HG03521 (cell line): ENCODE measurements around the gene STARD7.
A peak's percentile ranks its signal among the peaks of the same experiment; 100 is the strongest.
"Not testable (repeated sequence)": the region's sequence is repeated elsewhere in the genome, so short reads cannot be mapped to it uniquely, and the experiment has no call there.

Experiments
- ATAC-seq: cut with Tn5 transposase; IDR thresholded peaks from one replicate; pipeline ENCODE4 v1.9.1; 2021; ENCODE audit warnings: mild to moderate bottlenecking, moderate library complexity; ENCODE audit not compliant: unreplicated experiment

Gene STARD7

GRCh38 chr2:96167407-96168013, 41.1 kb downstream of the STARD7 start:
- no peak for ATAC-seq

DNA sequence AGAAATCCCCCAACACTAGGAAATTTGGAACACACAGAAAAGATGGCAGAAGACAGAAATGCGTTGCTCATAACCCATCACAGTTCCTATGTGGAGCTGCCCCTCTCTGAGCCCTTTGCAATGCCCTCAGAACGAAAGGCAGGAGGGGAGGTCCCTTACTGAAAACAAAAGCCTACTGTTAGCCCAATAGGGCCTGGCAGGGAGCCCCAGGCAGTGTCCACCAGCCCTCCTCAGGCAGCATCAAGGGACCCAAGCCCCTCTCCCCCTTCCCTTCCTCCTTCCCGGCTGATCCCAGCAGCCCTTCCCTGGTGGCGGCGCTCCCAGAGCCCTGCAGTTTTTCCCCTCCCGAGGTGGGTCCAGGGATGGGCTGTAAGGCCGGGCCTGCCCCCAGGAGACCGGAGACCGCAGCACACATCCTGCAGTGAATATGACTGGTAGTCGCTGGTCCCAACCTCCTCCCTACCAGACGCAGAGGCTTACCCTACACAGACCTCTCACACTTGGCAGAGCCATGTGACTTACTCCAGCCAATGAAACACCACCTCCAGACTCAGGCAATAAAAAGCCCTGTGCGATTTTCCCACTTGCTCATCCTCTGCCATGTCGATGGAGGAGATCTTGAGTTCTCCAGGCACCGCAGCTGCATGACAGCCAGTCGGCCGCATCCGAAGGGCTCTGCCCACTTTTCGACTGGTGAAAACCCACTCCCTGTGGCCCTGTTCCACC, 44.0 kb downstream of the STARD7 start:
- ATAC-seq: peak; percentile 65

DNA sequence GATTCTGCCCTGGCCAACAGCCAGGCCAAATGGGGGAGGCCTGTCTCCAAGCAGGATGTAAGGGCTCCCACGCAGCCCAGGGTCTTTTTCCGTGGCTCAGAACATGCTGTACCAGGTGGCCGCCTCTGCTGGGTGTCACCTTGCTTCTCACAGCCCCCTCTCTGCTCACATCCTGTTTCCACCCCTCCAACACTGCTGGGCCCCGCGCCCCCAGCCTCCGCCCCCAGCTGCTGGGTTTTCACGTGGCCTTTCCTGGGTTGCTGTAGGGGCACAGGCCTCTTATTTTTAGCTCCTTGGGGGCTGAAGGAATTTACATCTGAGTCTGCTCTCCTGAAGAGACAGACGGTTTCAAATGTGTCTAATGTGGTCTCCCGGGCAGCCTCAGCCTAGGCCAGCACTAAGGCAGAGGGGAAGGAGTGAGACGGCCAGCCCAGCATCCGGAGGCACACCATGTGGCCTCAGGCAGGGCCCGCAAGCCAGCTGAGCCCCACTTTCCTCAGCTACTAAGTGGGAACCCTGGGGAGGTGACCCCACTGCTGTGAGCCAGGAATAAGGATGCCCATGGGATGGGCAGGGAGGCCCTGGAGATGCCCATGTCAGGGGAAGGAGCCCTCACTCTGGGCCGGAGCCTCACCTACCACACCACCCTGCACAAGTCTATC, 44.7 kb downstream of the STARD7 start:
- ATAC-seq: peak; percentile 50

DNA sequence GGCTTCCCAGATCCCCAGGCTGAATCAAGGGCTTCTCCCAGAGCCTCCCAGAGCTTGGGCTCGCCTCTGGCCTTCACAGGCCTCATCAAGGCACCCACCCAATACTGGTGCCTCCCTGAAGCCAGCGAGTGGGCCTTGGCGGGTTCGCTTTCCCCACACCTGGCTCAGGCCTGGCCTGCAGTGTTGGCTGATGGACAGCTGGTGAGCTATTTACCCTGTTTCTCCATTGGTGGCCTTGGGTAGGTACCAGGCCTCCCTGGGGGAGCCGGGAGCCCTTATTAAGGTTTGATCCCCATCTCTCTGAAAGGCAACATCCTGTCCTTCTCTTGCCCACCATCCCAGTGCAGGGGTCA, 45.2 kb downstream of the STARD7 start:
- peak; percentile 7 for ATAC-seq

- no peak for ATAC-seq
These were observed 46.7 kb downstream of the STARD7 start for GRCh38 chr2:96161898-96162297.

DNA sequence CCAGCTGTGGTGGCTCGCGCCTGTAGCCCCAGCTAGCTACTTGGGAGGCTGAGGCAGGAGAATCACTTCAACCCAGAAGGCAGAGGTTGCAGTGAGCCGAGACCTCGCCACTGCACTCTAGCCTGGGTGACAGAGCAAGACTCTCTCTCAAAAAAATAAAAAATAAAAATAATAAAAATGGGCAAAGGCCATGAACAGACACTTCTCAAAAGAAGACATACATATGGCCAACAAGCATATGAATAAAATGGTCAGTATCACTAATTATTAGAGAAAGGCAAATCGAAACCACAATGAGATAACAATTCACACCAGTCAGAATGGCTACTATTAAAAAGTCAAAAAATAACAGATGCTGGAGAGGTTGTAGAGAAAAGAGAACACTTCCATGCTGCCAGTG, 48.3 kb downstream of the STARD7 start:
- ATAC-seq: not testable (repeated sequence)

GRCh38 chr2:96159084-96159830, 49.4 kb downstream of the STARD7 start:
- no peak for ATAC-seq

GRCh38 chr2:96158554-96158940, 50.1 kb downstream of the STARD7 start:
- no peak for ATAC-seq

- peak; percentile 45 for ATAC-seq
These were observed 50.7 kb downstream of the STARD7 start for GRCh38 chr2:96157649-96158553.

- no peak for ATAC-seq
These were observed 51.5 kb downstream of the STARD7 start for GRCh38 chr2:96156926-96157648.

- no peak for ATAC-seq
These were observed 52.4 kb downstream of the STARD7 start for GRCh38 chr2:96156011-96156820.

DNA sequence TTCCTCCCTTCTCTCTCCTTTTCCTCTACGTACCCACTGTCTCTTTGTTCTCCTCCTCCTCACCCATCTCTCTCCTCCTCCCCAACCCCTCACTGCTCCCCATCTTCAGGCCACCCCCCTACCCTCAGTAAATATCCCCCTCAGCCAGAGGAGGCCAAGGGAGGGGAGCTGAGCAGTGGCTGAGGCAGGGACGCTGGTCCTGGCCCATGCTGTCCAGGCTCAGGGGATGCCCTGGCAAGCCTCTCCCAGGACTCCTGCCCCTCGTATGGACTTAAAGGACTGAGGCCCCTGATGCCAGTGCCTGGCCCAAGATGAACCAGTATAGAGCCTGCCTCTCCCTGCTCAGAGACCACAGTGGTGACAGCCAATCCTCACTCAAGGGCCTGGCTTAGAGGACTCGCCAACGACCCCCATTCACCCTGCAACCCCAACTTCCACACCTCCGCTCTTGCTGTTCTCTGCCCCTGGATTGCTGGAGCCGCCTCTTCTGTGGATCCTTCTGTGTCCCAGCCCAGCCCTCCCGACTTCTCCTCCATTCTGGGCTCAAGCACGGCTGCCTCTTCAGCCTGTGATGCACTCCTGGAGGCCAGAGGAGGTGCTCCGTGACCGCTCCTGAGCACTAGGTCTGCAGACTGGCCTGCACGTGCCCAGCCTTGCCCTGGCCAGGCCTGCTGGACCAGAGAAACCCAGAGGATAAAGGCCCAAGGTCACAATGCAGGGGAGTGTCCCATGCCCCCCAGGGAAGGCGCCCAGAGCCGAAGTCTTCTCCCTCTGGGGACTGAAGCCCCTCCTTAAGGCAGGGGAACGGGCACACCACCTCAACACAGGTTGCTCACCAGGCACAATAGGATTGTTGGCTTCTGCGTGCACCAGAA, 53.9 kb downstream of the STARD7 start:
- no peak for ATAC-seq

- ATAC-seq: no peak
These were observed 54.6 kb downstream of the STARD7 start for GRCh38 chr2:96153991-96154431.

DNA sequence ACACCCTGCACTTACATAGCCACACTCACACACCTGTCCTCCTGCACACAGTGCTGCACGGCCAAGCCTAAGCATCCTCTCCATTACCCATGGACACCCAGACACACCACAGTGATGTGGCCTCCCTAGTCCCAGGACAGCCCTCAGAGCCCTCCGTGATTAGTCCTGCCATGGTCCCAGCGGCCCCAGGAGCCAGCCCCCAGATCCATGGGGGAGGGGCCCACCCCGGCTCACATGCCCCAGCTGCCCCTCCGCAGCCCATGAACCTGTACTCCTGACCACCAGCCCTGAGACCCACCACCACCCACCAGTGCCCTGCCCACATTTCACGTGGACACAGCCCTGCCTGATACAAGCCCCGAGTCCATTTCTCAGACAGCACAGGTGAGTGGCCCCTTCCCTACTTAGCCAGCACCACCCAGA, 55.3 kb downstream of the STARD7 start:
- ATAC-seq: no peak

DNA sequence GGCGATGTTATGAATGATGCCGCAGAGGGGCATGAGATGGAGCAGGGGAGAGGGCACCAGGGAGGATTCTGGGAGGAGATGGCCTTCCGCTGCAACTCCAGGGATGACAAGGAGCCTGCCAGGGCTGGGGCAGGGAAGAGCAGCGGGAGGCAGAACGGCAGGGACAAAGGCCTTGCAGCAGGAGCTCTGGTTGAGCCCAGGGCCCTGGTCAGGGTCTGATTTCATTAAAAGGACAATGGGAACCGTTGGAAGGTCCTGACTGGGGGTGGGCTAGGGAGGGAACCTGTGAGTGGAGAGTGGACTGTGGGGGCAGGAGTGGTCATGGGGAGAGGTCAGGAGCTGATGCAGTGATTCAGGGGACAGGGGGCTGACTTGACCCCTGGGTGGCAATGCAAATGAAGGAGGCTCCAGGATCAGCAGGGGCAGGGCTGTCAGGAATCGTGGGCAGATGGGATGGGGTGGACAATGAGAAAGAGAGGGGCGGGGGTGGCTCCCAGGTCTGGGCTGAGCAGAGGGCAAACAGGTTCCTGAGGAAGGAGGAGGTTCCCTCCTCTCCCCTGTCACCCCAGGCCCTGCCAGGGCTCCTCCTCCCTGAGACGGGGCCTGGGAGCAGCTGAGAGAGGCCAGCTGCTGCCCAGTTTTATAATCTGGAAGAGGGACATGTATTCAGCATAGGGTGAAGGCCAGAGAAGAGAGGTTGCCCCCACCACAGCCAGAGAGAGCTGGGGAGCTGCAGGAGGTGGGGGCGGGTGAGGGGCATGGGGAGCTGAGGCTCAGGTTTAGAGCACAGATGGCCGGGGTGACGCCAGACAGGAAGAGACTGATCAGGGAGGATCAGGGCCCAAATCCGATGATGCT, 56.1 kb downstream of the STARD7 start:
- no peak for ATAC-seq

DNA sequence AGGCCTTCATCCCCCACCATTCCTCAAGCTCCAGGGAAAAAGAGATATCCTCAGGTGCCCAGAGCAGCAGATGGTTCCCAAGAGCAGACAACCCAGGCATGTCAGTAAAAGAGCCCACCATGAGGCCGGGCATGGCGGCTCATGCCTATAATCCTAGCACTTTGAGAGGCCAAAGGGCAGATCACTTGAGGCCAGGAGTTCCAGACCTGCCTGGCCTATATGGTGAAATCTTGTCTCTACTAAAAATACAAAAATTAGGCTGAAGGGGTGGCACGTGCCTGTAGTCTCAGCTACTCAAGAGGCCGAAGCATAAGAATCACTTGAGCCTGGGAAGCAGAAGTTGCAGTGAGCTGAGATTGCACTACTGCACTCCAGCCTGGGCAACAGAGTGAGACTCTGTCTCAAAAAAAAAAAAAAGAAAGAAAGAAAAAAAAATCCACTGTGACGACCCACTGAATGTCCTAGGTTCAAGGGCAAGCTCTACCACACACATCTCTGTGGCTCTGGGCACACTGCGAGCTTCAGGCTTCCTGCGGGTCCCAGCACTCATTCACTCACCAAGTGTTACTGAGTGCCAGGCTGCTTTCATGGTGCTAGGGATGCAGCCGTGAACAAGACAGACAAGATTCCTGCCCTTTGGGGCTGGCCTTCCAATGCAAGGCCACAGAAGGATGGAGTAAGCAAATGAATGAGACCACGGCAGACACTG, 56.9 kb downstream of the STARD7 start:
- no peak for ATAC-seq
